HG03469 (cell line): ENCODE measurements around the gene TPK1.
A peak's percentile ranks its signal among the peaks of the same experiment; 100 is the strongest.
"Not testable (repeated sequence)": the region's sequence is repeated elsewhere in the genome, so short reads cannot be mapped to it uniquely, and the experiment has no call there.

ENCODE experiments used
- ATAC-seq: cut with Tn5 transposase; IDR thresholded peaks from one replicate; pipeline ENCODE4 v1.9.1; 2021; ENCODE audit warnings: mild to moderate bottlenecking, moderate library complexity, moderate number of reproducible peaks; ENCODE audit not compliant: unreplicated experiment

Gene TPK1

DNA sequence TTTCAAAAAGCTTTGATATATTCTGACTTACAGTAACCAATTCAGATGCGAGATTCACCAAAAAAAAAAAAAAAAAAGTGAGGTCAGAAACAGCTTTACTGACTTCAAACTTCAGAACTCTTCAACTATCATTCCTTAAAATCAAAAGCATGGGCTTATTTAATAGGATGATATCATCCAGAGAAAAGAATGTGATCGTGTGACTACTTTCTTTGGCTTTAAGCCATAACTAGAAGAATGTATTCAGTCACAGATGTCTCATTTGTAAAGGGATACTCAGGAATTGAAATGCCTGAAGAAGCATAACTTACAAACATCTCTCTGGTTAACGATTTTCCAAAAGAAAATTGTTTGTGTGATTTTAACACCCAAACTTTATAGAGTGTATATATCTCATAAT lies 11.5 kb downstream of the TPK1 start:
- ATAC-seq = no peak

DNA sequence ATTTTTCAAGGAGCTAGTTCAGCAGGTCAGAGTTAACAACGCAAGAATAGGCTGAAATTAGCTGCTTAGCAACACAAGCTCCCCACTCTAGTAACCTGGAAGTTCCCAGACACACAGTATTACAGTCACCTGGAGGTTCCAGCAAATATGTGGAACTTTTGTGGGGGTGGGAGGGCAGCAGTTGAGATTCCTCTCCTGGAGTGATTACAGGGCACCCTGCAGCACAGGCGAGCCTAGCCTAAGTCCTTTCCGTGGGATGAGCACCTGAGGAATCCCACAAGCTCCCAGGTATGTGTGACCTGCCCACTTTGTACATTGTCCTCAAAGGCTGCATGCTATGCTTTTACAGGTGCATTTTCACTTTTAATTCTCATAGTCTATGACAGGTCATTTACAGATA lies 13.6 kb downstream of the TPK1 start:
- no peak for ATAC-seq

DNA sequence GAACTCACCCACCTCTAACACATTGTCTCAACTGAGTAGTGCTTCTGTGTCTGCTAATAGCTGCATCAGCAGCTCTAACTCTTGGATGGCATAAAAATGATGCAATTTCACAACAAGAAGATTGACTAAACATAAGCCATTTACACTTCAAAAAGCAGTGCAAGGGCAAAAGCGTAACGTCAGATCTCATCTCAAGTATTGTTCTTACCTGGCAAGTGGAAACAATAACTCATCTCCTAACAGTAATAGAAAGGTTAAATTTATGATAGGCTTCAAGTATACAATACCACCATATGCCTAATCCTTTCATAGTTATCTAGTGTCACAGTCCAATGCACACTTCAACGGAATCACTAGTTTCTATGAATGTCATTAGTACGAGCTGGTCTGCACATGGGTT lies 14.8 kb downstream of the TPK1 start:
- peak; percentile 48 for ATAC-seq

DNA sequence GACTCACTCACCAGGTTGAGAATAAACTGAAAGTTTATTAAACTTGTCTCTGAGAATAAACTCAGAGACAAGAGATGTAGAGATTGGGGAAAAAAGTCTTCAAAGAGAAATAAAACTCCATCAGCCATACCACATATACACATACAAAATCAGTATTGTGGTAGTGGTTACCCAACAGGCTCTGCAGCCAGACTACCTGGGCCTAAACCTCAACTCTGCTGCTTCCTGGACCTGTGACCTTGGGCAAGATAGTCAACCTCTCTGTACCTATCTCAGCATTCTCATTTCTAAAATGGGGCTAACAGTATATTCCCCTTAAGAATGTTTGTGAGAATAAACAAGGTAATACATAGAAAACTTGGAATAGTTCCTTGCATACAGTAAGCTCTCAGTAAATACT lies 15.3 kb downstream of the TPK1 start:
- ATAC-seq = no peak

DNA sequence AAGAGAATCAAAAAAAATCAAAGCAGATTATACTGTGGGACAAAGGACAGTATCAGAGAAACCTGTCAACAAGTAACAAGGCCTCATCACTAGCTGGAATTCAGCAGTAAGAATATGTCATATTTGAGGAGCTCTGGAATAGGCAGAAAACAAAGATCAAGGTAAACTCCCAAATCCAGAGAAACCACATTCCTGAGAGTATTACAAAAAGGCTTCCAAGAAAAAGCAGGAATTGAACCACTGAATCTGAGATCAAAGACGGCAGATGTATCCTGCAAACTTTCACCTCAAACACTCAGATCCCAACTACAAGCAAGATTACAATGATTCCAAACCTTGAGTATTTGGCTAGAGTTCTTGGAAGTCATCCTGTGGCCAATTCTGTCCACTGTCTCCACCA lies 16.3 kb downstream of the TPK1 start:
- ATAC-seq = no peak

DNA sequence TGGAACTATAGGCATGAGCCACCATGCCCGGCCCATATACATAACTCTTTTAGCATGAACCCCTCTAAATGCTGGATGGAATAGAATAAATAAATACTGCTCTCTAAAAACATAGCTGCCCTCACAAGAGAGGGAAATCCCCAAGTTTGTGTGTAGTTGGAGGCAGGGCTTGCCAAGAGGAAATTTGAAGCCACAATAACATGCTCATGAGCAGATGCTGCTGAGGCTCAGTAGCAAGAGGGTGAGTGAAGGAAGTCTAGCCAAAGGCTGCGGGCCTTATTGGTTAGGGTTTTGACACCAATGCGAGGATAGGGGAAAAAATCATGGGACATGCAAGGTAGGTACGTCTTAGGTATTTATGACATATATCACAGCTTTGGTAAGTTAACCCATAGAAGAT lies 17.3 kb downstream of the TPK1 start:
- ATAC-seq = peak; percentile 66

DNA sequence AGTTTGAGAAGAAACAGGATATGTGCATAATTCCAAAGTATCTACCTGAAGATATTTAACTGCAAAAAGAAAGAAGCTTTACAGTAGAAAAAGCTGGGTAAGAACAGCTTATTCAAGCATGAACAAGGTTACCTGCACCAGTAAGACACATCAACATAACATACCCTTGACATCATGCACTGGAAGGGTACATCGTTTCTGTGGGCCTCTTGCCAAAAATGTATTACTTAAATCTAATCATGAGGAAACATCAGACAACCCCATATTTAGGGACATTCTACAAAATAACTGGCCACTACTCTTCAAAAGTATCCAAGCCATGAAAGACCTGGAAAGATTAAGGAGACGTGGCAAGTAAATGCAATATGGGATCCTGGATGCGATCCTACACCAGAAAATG lies 18.9 kb downstream of the TPK1 start:
- no peak for ATAC-seq

DNA sequence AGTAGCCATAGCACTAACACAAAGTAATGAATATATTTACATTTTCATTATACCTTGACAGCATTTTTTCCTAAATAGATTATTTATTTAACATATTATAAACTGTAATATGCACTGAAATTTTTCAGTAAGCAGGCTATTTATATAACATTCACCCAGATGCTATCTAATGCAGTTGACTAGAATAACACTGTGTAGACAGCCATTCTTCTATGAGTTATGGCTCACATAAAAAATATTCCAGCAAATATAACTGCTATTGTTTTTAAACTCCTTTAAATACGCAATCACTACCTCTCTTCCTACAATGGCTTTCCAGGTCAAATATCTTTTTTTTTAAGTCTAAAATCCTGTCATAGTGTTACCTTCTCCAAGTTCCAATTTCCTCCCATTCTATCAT lies 21.6 kb downstream of the TPK1 start:
- no peak for ATAC-seq

DNA sequence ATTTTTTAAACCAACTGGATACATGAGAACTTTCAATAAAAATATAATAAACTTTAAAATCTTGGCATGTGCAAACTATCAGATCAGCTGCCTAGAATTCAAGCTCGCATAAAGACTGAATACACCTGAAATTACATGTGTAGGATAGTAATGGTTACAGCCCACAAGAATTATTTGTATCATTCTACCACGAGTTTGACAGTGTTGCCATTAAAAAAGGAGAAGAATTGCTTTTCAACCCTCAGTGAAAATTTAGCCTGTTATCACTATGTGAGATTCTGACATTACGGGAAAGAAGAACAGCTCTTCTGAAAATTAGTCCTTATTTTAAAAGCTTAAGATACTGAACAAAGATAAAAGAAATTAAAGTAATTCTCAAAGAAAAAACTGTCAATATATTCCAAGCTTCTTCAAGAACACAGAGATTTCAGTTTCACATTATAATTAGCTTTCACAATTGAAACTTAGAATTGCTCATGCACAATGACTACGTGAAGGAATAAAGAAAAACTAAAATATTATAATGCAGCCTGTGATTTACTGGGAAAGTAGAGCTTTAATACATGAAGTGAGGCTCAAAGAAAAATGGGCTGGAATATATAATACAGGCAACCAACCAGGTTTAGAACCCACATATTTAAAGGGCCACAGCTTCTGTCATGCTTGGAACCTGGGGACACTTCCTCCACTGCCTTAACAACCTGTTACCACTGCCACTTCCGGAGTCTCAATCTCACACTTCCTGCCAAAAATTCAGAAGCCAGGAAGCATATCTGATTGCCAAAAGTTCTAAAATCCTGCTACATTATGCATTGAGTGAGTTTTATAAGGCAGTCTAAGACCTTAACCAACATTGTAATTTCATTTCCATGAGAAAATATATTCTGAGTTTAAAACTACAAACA lies 23.2 kb downstream of the TPK1 start:
- peak; percentile 83 for ATAC-seq

DNA sequence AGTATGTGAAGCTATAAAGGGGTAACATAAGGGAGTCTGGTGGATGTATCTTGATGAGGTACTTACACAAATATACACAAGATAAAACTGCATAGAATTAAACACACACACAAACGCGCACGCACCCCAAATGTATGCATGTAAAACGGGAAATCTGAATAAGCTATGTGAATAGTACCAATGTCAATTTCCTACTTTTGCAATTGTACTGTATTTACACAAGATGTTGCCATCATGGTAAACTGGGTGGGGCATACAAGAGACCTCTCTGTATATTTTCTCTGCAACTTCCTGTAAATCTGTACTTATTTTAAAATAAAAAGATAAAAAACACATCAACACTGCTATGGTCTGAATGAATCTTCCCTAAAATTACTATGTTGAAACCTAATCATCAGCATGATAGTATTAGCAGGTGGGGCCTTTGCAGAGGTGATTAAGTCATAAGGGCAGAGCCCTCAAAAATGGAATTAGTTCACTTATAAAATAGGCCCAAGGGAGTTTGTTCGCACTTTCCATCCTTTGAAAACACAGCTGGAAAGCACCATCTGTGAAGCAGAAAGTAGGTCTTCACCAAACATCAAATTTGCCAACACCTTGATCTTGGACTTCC lies 30.1 kb downstream of the TPK1 start:
- ATAC-seq = no peak

DNA sequence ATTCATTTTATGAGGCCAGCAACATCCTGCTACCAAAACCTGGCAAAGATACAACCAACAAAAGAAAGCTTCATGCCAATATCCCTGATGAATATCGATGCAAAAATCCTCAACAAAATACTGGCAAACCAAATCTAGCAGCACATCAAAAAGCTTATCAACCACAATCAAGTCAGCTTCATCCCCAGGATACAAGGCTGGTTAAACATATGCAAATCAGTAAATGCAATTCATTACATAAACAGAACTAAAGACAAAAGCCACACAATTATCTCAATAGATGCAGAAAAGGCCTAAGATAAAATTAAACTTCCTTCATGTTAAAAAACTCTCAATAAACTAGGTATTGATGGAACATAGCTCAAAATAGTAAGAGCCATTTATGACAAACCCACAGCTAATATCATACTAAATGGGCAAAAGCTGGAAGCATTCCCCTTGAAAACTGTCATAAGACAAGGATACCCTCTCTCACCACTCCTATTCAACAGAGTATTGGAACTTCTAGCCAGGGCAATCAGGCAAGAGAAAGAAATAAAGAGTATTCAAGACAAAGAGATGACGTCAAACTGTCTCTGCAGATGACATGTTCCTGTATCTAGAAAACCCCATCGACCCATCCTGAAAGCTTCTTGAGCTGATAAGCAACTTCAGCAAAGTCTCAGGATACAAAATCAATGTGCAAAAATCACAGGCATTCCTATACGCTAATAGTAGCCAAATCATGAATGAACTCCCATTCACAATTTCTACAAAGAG lies 35.0 kb downstream of the TPK1 start:
- not testable (repeated sequence) for ATAC-seq

DNA sequence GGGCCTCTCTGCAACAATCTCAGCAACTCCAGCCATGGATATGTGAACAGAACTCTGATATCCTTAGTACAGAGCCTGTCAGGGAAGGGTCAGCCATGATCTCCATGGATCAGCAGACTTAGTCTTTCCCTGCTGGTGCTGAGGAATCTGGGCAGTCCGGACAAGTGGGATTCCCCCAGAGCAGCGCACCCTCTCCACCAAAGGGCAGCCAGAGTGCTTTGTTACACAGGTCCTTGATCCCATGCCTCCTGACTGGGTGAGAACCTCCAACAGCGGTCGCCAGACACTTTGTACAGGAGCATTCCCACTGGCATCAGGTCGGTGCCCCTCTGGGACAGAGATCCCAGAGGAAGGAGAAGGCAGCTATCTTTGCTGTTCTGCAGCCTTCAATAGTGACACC lies 38.9 kb downstream of the TPK1 start:
- no peak for ATAC-seq

DNA sequence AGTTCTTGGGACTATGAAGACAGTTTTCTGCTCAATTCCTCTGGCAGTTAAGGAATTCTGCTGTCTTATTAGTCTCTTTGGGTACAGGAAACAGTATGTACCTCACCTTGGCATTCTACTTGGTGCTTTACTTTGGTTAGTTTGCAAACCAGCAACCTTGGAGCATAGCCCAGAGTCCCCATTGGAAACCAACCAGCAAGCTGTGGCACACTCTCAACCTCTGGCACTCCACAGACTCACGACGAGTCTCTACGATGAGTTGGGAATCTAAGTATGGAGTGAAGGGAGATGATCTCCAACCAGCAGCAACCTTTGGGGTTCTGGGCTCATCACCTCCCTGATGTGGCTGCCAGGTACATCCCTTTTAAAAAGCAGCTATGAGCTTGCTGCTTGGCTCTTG lies 43.8 kb downstream of the TPK1 start:
- ATAC-seq = no peak

DNA sequence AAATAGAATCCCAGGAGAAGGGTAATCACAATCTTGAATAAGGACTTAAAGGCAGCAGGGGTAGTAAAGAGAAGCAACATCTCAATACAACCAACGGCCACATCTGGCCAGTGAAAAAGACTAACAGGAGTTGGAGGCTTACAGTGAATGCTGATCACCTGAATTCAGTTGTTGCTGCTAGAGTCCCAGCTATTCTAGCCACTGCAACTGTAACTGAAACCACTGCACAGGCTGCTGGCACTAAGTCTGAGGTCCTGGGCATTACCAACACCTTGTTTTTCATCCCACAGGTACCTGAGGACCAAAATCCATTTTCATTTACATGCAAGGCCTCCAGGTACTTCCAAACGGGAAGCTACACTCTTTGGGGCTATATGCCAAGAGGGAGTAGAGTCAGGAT lies 44.4 kb downstream of the TPK1 start:
- ATAC-seq = no peak

DNA sequence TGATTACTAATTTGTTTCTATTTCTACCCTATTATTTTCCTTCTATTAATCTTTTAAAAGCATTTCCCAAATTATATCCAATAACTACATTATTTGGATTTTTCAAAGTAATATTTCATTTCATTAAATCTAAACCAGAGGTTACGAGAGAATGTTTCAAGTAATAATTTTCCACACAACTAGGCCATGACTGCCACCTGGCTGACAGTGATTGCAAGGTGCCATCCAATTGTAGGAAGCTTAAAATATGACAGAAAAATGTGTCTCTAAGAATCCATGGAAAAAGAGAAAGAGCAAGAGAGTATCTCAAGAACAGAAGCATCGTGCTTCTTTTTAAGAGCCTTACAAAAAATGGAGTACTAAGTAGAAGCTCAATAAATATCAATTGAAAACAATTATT lies 48.7 kb downstream of the TPK1 start:
- ATAC-seq = no peak

DNA sequence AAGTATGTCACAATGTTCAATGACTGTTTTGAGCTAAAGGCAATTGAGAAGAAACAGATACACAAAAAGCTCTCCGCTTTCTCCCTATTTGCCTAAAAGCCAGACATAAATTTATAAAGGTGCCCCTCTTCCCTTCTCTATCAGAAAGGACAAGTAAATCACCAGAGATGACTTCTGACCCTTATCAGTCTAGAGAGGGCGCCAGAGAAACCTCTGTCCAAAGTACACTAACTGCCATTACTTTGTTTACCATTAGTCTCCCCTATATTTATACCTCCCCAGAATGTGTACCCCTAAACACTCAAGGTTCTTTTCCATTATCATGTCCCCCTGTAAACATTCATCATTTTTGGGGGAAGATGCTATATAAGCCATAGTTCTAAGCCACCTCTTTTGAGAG lies 49.3 kb downstream of the TPK1 start:
- ATAC-seq = no peak

DNA sequence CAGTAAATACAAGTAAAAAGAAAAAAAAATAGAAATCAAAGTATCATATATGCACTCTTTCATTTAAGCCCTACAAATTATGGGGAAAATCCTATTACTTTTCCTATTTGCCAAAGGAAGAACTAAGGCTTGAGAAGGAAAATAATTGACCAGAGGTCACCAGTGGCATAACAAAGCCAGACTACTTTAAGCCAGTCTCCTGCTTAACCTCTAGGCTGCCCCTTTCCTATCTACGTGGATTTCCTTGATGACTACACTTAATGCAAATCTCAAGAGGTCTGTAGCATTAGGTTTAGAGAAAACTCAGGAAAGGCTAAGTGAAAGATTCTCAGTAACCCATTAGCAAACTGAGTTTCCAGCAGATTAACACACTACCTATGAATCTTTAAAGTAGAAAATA lies 49.8 kb downstream of the TPK1 start:
- no peak for ATAC-seq

DNA sequence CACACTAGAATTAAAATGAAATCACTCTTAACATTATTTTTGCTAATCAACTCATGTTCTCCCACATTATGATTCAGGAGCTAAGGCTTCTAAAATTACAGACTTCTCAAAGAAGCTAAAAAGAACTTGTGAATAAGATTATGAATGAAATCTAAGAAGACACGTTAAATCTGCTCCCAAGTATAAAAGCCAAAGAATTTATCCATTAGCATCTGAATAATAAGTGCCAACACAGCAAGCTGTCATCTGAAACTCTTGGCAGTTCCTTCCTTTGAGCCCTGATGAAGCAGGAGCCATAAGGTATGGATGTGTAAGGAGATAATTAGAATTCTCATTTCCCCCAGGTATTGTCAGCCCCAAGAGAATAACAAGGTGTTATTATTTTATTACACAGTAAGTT lies 50.3 kb downstream of the TPK1 start:
- no peak for ATAC-seq

DNA sequence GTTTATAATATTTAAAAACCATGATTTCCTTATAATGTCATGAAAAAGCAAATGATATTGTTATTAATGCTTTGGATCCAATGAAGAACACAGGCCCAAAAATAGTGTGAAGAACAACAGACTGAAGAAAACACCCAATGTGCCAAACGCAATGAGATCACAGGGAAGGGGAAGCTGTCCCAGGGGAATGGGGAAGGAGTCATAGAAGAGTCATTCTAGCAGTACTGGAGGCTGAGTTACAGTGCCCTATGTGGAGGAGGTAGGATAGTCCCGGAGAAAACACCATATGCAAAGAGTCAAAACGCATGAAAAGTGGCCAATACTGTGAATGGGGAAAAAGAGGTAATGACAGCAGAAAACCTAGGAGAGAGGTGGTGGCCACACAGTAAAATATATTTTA lies 50.9 kb downstream of the TPK1 start:
- ATAC-seq = no peak

DNA sequence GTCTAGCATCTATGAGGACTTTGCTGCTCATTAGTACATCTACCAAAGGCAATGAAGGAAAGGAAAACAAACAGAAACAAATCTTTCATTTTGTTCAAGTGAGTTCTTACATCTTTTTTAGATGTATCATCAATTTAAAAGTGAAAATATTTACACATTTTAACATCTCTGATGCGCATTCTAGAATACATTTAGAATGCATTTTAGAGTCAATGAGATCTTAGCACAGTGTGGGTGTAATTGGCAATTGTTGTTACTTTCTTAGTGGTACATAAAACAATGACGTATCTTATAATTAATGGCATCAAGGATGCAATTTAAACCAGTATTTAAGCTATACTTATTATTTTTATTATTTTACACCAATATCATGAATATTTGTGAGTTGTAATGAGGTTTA lies 51.4 kb downstream of the TPK1 start:
- ATAC-seq = no peak

DNA sequence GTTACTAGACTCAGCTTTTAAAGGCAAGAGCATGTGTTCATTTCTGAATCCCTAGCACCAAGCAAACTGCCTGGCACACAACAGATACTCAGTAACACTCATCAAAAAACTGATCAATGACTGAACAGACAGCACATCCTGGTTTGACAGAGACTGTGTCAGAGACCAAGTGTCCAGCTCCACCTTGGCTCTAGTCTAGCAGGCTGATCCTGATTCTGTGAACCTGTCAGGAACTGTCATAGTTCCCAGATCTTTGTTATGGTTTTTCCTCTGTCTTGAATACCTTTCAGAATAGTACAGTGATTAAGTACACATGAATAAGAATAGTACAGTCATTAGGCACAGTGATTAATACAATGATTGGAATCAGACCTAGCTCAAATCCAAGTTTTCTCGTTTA lies 53.0 kb downstream of the TPK1 start:
- no peak for ATAC-seq

DNA sequence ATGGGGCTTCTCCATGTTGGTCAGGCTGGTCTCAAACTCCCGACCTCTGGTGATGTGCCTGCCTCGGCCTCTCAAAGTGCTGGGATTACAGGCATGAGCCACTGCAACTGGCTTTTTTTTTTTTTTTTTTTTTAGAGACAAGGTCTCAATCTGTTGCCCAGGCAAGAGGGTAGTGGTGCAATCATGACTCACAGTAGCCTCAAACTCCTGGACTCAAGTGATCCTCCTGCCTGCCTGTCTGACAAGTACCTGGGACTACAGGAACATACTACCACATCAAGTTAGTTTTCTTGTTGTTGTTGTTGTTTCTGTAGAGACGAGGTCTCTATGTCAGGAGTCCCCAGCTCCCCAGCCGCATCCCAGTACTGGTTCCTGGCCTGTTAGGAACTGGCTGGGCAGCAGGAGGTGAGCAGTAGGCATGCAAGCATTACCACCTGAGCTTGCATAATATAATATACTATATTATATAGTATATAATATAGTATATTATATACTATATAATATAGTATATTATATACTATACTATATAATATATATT lies 55.7 kb downstream of the TPK1 start:
- ATAC-seq = no peak
